ENCODE data around the gene FAM3C. TPM values are rescaled to one million over a fixed set of nuclear protein-coding genes. Genes with fewer than 3 reads are reported as not detected.

The FAM3C gene
- total and polyA plus RNA-seq, 10 of the 15 experiments (the other 5 are each of a cell fraction or from before 2014, with no cell fraction given): 11.0 to 110 (median 27.8) TPM

DNA sequence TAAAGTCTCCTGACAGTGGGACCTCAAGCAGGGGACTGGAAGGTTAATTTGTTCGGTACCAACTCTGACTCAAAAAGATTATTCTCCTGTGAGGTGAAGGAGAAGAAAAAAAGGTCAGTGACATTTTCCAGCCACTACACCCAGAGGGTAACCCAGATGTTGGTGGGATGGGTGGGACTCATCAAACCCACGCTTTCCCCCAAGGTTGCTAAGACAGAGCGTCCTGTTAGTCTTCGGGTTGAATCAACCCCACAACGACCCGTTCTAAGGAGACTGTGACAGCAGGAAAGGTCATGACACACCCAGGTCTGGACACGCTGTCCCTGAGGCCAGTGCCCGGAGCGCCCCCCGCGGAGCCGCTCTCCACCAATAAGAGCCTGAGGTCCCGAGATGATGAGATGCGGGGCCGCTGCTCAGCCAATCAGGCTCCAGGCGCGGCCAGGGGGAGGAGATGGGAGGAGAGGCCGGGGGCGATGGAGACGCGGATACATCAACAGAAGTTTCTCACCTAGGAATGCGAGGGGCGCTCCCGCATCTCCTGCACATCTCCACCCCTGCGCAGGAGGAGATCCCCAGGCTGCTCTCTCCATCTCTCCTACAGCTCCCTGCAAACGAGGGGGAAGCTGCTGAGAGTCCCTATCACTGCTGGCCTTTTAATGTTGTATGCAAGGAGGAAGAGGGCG, 67.5 kb downstream of the FAM3C start, which contains the start of gene WNT16:
TSS of gene WNT16 (plus strand) at position 493 of the 683 bp plus-strand sequence. CDS start 293 bp downstream, outside the sequence.
- TF ChIP-seq BRCA1 (IDR thresholded peaks at IDR 0.05; ENCODE audit: low read depth, low read length) (no peak), RELA (IDR thresholded peaks at IDR 0.05; ENCODE audit: borderline replicate concordance, partially characterized antibody) (no peak), POLR2AphosphoS5 (IDR thresholded peaks at IDR 0.05; ENCODE audit: low read length) (no peak)
- TF ChIP-seq, protein P1, sequence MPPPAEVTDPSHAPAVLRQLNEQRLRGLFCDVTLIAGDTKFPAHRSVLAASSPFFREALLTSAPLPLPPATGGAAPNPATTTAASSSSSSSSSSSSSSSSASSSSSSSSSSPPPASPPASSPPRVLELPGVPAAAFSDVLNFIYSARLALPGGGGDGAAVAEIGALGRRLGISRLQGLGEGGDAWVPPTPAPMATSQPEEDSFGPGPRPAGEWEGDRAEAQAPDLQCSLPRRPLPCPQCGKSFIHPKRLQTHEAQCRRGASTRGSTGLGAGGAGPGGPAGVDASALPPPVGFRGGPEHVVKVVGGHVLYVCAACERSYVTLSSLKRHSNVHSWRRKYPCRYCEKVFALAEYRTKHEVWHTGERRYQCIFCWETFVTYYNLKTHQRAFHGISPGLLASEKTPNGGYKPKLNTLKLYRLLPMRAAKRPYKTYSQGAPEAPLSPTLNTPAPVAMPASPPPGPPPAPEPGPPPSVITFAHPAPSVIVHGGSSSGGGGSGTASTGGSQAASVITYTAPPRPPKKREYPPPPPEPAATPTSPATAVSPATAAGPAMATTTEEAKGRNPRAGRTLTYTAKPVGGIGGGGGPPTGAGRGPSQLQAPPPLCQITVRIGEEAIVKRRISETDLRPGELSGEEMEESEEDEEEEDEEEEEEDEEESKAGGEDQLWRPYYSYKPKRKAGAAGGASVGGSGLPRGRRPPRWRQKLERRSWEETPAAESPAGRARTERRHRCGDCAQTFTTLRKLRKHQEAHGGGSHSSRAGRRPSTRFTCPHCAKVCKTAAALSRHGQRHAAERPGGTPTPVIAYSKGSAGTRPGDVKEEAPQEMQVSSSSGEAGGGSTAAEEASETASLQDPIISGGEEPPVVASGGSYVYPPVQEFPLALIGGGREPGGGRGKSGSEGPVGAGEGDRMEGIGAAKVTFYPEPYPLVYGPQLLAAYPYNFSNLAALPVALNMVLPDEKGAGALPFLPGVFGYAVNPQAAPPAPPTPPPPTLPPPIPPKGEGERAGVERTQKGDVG (CRISPR knock-in tag; IDR thresholded peaks at IDR 0.05): no peak
- peaks cover 16 to 19% of the 10 kb centered on the region in 2 experiments for H3K27me3 ChIP-seq (replicated peaks in 1 of 2; ENCODE audit: control insufficient read depth in 2 of 2, insufficient read depth in 2 of 2, low read length in 1 of 2)
- RAD21 ChIA-PET (ENCODE audit: unreplicated experiment): interaction anchor here (1.1 kb wide), 1 partner anchor 165 kb away, joined by 3 read pairs; no protein-coding TSS in a partner anchor
- in situ Hi-C loops (cut with MboI) (no loop called here), intact Hi-C loops (cut with micrococcal nuclease; ENCODE audit: unreplicated experiment) (no loop called here)
- DNase-seq (ENCODE audit: low read depth, low spot score) (no peak), FAIRE-seq (no peak), ATAC-seq (peak; percentile 9)
- CTCF ChIA-PET: interaction anchor here (1.5 kb wide), 1 partner anchor 17 kb away, joined by 5 read pairs; no protein-coding TSS in a partner anchor
- POLR2A ChIA-PET: no interaction called here
- WGBS (ENCODE audit: insufficient coverage, insufficient replicate concordance, low lambda C conversion rate, missing lambda C conversion rate): 40% methylated on average over 19 of the region's 27 CpGs
- no peaks in the 10 kb centered on the region for H3K9me3 ChIP-seq (replicated peaks; ENCODE audit: control insufficient read depth, insufficient read depth, low read length)
- no peak within 1 kb of the TSS for H3K9ac ChIP-seq (ENCODE audit: control insufficient read depth, insufficient read depth, low read length)
- no peaks in the 10 kb centered on the region for H3K79me2 ChIP-seq (ENCODE audit: control insufficient read depth, insufficient read depth, low read length)
- peak within 1 kb of the TSS; percentile 73 for H3K4me3 ChIP-seq
- no peak within 1 kb of the TSS for H3K27ac ChIP-seq (ENCODE audit: control insufficient read depth, insufficient read depth)
- no peaks in the 10 kb centered on the region for H3K36me3 ChIP-seq (ENCODE audit: control insufficient read depth in 2 of 2, insufficient read depth in 2 of 2, low read length in 1 of 2)
- peak within 1 kb of the TSS; percentile 15; the same call in 1 of the 2 replicates for H2AFZ ChIP-seq (ENCODE audit: control insufficient read depth, low read depth, low read length)
- SMC1A ChIA-PET (ENCODE audit: uncharacterized antibody, unreplicated experiment): interaction anchor here (0.5 kb wide), 1 partner anchor 169 kb away, joined by 3 read pairs; no protein-coding TSS in a partner anchor
- no TSS peak for BruUV-seq (replicated peaks)
- no peaks in the 10 kb centered on the region for H4K20me1 ChIP-seq (ENCODE audit: control insufficient read depth, insufficient read depth)
- peak within 1 kb of the TSS; percentile 92 for H3K4me2 ChIP-seq (ENCODE audit: control insufficient read depth, insufficient read depth)
- H3K4me1 ChIP-seq (ENCODE audit: control insufficient read depth, insufficient read depth, low read length): peaks cover 5% of the 10 kb centered on the region

Data from GM12878 (cell line).